ENCODE results near the gene SYCE1L.

DNA sequence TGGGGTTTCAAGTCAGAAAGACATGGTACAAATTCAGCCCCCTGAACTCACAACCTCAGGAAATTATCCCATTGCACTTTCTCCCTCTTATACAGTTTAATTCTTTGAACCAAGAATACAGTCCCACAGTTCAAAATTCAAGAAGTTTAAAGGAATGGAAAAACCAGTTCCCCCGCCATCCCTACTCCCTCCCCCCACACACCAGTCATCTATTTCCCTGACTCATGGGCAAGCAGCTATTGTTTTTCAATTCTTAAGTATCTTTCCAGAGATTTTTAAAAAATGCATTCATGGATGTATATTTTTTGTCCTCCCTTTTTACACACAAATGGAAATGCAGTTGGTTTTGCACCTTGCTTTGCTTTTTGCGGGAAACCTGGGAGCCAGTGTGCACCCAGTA lies 7.3 kb downstream of the SYCE1L start:
- TF ChIP-seq POLR2AphosphoS5 (IDR thresholded peaks at IDR 0.05; ENCODE audit: borderline replicate concordance, low read depth, low read length) (no peak), EZH2 (IDR thresholded peaks at IDR 0.05) (no peak)

All from SK-N-MC (cell line).